ENCODE results near the gene FOSL2.

FOSL2 gene

GRCh38 chr2:28412625-28413151 lies 20.0 kb downstream of the FOSL2 start:
- DNase-seq (ENCODE audit: low read depth in 2 of 2) = no peak

DNA sequence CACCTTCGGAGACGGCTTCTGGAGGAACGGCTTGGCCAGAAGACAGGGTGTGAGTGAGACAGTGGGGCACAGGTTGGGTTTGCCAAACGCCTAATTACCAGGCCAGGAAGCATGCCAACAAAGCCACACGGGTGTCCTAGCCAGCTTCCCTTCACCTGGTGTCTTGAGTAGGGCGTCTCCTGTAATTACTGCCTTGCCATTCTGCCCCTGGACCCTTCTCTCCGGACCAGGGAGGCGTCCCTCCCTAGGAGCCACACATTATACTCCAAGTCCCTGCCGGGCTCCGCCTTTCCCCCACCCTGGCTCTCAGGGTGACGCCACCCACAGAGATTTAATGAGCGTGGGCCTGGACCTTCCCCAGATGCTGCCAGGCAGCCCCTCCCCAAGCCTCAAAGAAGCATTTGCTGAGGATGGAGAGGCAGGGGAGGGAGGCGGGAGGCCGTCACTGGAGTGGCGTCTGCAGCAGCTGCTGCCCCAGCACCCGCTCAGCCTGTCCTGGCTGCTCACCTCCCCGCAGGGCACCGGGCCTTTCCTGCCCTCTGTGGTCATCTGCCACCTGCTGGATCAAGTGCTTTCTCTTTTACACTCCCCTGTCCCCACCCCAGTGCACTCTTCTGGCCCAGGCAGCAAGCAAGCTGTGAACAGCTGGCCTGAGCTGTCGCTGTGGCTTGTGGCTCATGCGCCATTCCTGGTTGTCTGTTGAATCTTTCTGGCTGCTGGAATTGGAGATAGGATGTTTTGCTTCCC lies 20.7 kb downstream of the FOSL2 start:
- DNase-seq (ENCODE audit: low read depth in 2 of 2) = no peak

DNA sequence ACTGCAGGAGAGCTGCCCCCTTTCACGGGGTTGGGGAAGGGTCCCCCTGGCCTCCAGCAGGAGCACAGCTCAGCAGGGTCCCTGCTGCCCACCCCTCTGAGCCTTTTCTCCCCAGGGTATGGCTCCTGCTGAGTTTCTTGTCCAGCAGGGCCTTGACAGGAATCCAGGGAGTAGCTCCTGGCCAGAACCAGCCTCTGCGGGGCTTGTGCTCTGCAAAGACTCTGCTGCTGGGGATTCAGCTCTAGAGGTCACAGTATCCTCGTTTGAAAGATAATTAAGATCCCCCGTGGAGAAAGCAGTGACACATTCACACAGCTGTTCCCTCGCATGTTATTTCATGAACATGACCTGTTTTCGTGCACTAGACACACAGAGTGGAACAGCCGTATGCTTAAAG lies 21.2 kb downstream of the FOSL2 start:
- no peak for DNase-seq (ENCODE audit: low read depth in 2 of 2)

- no peak for DNase-seq (ENCODE audit: low read depth in 2 of 2)
Measured at GRCh38 chr2:28414583-28414982, 21.9 kb downstream of the FOSL2 start.

- no peak for DNase-seq (ENCODE audit: low read depth in 2 of 2)
Measured at GRCh38 chr2:28415010-28415409, 22.4 kb downstream of the FOSL2 start.

GRCh38 chr2:28415715-28416114 lies 23.1 kb downstream of the FOSL2 start:
- DNase-seq (ENCODE audit: low read depth in 2 of 2) = no peak

DNA sequence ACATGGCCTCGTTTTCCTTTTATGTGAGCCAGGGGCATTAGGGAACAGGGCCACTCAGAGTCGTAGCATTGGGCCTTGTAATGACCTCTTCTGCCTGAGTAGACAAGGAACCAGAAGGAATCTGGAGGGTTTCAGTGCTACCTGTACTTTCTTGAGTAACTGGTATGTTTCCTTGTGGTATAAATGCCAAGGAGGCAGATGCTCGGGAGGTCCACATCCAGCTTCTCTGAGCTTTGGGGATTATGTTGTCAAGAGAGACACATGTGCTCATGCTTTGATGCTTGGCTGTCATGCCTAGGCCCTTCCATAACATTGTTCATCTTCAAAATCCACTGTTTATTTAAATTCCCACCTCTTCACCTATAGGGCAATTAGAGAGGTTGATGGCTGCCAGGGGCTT lies 26.3 kb downstream of the FOSL2 start:
- no peak for DNase-seq (ENCODE audit: low read depth in 2 of 2)

DNA sequence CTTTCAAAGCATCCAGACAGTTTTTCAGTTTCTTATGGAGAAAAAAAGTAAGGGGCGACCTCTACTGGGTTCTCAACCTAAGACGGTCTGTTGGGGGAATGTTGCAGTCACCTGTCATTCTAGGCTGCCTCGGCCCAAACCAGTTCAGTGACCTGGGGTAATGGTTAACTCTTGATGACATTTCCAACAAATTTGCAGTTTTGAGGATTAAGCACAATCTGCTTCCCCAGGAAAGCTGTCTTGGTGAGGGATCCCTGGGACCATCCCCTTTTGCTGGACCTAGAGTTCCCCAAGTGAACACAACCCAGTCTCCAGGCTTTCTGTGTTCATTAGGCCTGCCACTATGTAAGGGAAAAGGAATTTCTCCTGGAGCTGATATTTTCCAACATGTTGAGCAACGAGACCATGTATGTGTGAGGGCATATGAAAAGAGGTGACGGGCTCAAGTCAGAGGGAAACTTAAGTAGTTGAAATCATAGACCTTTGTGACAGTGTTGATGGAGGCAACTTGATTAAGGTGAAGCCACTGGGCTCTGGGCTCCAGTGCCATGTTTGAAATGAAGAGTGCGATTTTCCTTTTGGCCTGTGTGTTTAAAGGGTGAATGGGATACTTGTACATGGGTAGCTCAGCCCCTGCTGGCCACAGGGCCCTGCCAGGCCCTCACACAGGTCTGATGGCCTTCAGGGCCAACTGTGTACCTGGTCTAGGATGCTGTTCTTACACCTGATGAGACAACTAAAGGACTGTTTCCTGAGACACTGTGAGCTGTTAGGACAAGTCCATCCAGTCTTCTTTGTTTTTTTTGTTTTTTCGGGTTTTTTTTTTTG lies 27.0 kb downstream of the FOSL2 start:
- no peak for DNase-seq (ENCODE audit: low read depth in 2 of 2)

- DNase-seq (ENCODE audit: low read depth in 2 of 2) = no peak
Measured at GRCh38 chr2:28420722-28421121, 28.1 kb downstream of the FOSL2 start.

DNA sequence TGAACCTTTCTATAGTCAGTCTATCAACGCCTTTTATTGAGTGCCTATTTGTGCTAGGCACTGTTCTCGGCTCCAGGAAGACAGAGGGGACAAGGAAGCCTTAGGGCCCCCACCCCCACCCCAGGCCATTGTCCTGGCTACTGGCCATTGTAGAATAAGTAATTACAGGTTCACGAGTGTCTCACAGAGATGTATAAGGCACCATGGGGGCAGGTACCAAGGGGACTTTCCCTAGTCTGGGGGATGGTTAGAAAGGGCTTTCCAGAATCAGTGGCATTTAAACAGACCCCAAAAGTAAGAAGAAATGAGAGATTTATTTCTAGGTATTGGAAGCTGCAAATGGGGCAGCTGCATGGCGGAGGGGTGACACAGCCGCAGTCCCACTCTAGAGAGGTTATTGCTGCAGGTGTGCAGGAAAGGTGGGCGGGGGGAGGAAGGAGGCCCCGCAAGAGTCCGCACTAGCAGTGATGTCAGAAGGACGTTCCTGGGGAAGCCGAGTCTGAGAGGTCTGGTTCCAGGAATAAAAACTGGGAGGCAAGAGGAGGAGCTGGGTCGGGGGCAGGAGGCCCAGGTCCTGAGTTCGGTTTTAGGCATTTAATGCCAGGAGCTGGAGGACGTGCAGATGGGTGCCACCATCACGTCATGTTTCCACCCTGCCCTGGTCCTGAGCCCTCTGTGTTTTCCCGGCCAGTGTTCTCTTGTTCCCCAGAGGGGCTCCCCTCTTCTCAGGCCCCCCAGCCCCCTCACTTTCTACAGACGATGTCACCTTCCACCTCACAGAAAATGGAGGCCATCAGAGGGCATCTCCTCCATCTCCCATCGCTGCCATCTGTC lies 30.5 kb downstream of the FOSL2 start:
- DNase-seq (ENCODE audit: low read depth in 2 of 2) = no peak

GRCh38 chr2:28423856-28424605 lies 31.4 kb downstream of the FOSL2 start:
- DNase-seq (ENCODE audit: low read depth in 2 of 2) = no peak

GRCh38 chr2:28424799-28425463 lies 32.3 kb downstream of the FOSL2 start:
- no peak for DNase-seq (ENCODE audit: low read depth in 2 of 2)

GRCh38 chr2:28425464-28425835 lies 32.8 kb downstream of the FOSL2 start:
- DNase-seq (ENCODE audit: low read depth in 2 of 2) = no peak

DNA sequence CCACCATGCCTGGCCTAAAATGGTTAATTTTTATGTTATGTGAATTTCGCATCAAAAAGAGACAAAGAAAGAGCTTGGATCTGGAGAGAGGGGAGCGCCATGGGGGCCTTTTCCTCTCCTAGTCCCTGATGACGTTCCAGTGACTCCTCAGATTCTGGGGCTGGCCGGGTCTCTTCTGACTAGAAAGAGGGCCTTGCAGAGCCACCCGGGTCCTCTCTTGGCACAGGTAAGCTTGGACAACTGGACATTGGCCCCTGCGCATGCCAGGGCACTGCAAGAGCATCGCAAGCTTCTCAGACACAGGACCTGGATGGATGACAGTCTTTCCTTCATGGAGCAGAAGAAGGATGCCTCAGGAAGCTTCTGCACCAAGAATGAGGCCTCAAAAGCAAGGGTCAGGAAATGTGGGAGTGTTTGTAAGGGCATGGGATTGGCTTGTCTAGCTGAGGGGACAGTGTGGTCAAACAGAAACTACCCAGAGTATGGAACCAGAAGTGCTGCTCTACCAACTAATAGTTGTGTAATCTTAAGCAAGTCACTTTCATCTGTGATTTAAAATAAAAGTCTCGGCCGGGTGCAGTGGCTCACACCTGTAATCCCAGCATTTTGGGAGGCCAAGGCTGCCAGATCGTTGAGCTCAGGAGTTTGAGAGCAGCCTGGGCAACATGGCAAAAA lies 35.2 kb downstream of the FOSL2 start:
- no peak for DNase-seq (ENCODE audit: low read depth in 2 of 2)

DNA sequence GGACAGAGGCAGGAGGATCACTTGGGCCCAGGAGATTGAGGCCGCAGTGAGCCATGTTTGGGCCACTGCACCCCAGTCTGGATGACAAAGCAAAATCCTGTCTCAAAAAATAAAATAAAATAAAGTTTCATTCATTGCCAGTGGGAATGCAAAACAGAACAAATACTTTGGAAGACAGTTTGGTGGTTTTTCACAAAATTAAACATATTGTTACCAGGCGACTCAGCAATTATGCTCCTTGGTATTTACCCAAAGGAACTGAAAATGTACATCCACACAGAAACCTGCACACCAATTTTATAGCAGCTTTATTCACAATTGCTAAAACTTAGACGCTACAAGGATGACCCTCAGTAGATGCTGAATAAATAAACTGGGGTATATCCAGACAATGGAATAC lies 35.8 kb downstream of the FOSL2 start:
- DNase-seq (ENCODE audit: low read depth in 2 of 2) = no peak

DNA sequence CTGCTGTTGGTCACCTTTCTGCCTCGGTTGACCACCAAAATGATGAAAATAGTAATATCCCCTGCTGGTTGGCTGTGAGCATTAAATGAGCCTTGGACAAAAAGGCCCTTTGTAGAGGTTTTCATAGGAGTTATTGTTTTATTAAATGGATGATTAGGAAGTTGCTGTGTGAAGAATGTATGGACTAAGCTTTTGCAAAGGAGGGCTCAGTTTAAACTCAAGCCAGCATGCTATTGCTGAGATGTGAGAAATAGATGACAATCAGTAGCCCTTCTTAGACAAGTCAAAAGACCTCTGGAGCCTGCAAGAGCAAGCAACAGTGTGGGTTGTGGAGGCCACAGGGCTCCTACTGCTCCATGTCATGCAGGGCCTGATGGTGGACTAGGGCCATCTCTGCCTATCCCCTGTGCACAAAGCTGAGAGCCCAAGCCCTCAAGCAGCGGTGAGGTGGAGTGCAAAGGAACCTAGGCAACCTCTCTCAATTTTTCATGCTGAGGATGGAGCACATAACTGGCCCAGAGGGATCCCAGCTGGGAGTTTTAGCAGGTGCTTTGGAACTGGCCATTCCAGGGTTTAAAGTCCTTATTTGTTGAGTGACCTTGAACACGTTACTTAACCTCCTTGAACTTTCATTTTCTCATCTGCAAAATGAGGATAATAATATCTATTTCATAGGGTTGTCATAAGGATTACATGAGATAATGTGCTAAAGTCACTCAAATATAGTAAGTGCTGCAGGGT lies 37.1 kb downstream of the FOSL2 start:
- no peak for DNase-seq (ENCODE audit: low read depth in 2 of 2)

GRCh38 chr2:28430377-28430765 lies 37.7 kb downstream of the FOSL2 start:
- DNase-seq (ENCODE audit: low read depth in 2 of 2) = no peak

GRCh38 chr2:28430788-28431418 lies 38.2 kb downstream of the FOSL2 start:
- DNase-seq (ENCODE audit: low read depth in 2 of 2) = no peak

DNA sequence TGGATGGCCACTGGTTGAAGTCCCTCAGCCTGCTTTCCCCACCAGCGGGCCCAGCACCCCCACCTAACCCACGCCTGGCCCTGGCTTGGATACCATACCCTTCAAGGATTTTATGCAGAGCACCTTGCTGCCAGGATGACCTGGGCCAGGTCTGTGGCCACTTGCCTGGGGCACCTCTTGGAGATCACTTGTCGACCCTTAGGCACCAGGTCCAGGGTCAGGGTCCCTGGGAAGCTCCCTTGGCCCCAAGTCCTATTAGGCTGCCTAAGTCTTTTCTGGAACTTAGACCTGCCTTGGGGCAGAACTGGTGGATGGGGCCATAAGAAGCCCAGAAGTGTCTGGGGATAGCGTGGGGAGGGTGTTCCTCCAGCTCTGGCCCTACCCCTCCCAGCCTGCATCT lies 39.1 kb downstream of the FOSL2 start:
- DNase-seq (ENCODE audit: low read depth in 2 of 2) = no peak
